NCI-H1092 (cell line): ENCODE data around the gene IKZF1.

Experiments
- DNase-seq: peaks from one replicate; lab custom pipeline; 2025; lab: John Stamatoyannopoulos, UW

Gene IKZF1

GRCh38 chr7:50283731-50284130, 20.8 kb upstream of the IKZF1 start:
- DNase-seq: no peak

GRCh38 chr7:50284296-50284695, 20.2 kb upstream of the IKZF1 start:
- DNase-seq: no peak

GRCh38 chr7:50285269-50285668, 19.2 kb upstream of the IKZF1 start:
- DNase-seq: no peak

- no peak for DNase-seq
Measured at GRCh38 chr7:50287129-50287528, 17.4 kb upstream of the IKZF1 start.

GRCh38 chr7:50292165-50292757, 12.3 kb upstream of the IKZF1 start:
- DNase-seq: no peak

GRCh38 chr7:50292763-50293162, 11.8 kb upstream of the IKZF1 start:
- DNase-seq: no peak

- DNase-seq: no peak
Measured at GRCh38 chr7:50293509-50294179, 10.9 kb upstream of the IKZF1 start.

GRCh38 chr7:50295133-50295532, 9.4 kb upstream of the IKZF1 start:
- no peak for DNase-seq

GRCh38 chr7:50296799-50297198, 7.7 kb upstream of the IKZF1 start:
- no peak for DNase-seq

GRCh38 chr7:50298811-50299562, 5.5 kb upstream of the IKZF1 start:
- no peak for DNase-seq

- DNase-seq: no peak
Measured at GRCh38 chr7:50300336-50300735, 4.2 kb upstream of the IKZF1 start.

- no peak for DNase-seq
Measured at GRCh38 chr7:50302486-50303334, 1.8 kb upstream of the IKZF1 start.

- DNase-seq: no peak
Measured at GRCh38 chr7:50303335-50304128, 984 bp upstream of the IKZF1 start.

- DNase-seq: no peak
Measured at GRCh38 chr7:50304911-50305582, 531 bp downstream of the IKZF1 start.

- DNase-seq: no peak
Measured at GRCh38 chr7:50305583-50306493, 1.3 kb downstream of the IKZF1 start.

GRCh38 chr7:50306494-50307367, 2.2 kb downstream of the IKZF1 start:
- DNase-seq: no peak

- no peak for DNase-seq
Measured at GRCh38 chr7:50307368-50308032, 3.0 kb downstream of the IKZF1 start.

GRCh38 chr7:50308203-50308531, 3.7 kb downstream of the IKZF1 start:
- no peak for DNase-seq
